ENCODE data around the gene SLC26A11.
"Not testable (repeated sequence)": the region's sequence is repeated elsewhere in the genome, so short reads cannot be mapped to it uniquely, and the experiment has no call there.

Gene SLC26A11

GRCh38 chr17:80219013-80219762, 1.0 kb upstream of the SLC26A11 start:
- DNase-seq: peak; percentile 25

- no peak for DNase-seq
Observed at GRCh38 chr17:80219763-80220053, 519 bp upstream of the SLC26A11 start.

- DNase-seq: no peak
Observed at GRCh38 chr17:80220736-80221215, 549 bp downstream of the SLC26A11 start.

DNA sequence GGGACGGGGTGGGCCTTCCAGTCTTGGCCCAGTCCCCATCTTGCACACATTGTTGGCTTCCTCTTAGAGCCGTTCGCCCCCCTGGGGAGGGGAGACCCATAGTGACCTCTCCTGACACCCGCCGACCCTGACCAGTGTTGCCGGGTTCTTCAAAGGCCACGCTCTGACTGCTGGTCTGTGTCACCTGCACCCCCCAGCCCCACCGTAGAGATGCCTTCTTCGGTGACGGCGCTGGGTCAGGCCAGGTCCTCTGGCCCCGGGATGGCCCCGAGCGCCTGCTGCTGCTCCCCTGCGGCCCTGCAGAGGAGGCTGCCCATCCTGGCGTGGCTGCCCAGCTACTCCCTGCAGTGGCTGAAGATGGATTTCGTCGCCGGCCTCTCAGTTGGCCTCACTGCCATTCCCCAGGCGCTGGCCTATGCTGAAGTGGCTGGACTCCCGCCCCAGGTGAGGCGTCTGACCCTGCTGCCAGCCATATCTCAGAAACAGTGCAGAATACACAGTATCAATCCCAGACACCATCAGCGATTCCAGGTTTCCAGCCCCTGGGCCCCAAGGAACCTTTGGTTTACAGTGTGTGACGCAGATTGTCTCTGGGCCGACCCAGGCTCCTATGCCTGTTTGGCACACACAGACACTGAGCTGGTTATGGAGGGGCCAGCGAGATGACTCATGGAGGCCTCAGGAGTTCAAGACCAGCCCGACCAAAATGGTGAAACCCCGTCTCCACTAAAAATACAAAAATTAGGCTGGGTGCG, 1.3 kb downstream of the SLC26A11 start:
- DNase-seq: no peak

DNA sequence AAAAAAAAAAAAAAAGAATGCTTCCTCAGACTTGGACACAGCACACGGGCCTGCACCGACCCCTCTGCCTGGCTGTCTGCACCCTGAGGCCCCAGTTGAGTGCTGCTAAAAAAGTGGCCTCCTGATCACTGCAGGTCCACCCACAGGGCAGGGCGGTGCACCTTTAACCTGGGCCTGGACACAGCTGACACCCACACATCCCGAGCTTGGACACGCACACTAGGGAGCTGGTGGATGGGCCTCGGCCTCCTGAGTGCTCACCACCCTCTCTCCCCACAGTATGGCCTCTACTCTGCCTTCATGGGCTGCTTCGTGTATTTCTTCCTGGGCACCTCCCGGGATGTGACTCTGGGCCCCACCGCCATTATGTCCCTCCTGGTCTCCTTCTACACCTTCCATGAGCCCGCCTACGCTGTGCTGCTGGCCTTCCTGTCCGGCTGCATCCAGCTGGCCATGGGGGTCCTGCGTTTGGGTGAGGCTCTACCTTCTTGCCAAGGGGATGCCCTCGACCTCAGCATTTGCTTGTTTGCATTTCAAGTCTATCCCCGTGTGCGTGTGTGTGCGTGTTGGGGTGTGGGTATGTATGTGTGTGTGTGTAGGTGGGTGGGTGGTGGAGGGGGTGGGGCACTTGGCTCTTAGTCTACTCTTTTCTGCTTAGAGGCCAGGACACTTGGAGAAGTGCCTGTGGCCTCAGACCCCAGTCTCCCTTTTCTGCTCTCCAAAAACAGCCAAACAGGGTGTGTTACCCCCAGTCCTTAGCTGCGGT, 2.3 kb downstream of the SLC26A11 start:
- no peak for DNase-seq

- DNase-seq: no peak
Observed at GRCh38 chr17:80223142-80223815, 3.1 kb downstream of the SLC26A11 start.

GRCh38 chr17:80223838-80224497, 3.7 kb downstream of the SLC26A11 start:
- no peak for DNase-seq

GRCh38 chr17:80224683-80225082, 4.5 kb downstream of the SLC26A11 start:
- no peak for DNase-seq

- no peak for DNase-seq
Observed at GRCh38 chr17:80225230-80225629, 5.0 kb downstream of the SLC26A11 start.

DNA sequence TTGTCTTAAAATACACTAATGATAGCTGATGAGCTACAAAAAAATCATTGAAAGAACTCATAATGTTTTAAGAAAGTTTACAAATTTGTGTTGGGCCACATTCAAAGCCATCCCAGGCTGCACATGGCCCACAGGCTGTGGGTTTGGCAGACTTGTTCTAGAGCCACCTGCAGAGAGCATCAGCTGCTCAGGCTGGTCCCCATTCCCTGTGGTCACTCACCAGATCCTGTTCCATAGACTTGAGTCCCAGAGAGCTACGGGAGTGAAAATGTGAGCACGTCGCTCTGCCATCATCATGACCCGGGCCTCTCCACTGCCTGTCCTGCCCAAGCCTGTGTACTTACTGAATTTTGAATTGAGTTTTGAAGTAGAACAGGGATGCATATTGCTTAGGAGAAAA, 6.9 kb downstream of the SLC26A11 start:
- no peak for DNase-seq

GRCh38 chr17:80227666-80228065, 7.4 kb downstream of the SLC26A11 start:
- DNase-seq: no peak

DNA sequence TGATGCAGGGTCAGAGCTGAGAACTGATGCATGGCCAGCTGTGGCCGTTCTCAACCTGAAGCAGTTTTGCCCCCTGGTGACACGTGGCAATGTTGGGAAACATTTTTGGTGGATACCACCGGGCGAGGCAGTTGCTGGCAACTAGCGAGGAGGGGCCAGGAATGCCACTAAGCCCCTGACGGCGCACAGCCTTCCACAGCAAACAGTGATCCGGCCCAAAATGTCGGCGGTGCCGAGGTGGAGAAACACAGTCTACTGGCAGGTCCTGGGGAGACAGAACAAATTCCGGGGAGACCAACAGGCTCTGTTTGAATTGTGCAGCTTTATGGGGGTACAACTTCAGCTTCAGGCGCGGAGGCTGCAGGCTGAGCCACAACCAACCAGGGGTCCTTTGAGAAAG, 8.2 kb downstream of the SLC26A11 start:
- no peak for DNase-seq

DNA sequence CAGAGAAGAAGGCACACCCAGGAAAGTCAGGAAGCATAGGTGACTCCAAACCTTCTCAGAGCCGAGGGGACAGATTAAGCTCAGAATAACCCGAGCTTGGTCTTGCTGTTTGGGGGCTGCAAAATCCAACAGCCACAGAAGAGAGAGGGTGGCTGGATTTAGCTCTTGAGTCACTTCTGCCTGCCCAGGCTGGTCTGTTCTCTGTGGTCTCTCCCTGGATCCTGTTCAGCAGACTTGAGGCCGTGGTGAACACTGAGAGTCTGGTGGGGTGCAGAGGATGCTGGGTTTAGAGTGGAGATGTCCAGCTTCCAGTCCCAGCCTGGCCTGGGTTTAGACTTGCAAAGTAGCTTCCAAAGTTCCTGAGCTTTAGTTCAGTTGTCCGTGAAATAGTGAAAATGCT, 8.8 kb downstream of the SLC26A11 start:
- no peak for DNase-seq

DNA sequence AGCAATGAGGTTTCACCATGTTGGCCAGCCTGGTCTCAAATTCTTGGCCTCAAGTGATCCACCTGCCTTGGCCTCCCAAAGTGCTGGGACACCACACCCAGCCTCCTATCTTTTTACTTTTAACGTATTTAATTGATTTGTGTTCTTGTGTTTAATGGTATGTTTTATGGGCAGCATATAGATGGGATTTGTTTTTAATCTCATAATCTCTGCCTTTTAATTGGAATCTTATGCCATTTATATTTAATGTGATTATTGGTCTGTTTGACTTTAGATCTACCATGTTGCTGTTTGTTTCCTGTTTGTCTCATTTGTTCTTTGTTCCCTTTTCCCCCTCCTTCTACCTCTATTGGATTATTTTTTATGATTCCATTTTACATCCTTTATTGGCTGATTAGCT, 12.2 kb downstream of the SLC26A11 start:
- no peak for DNase-seq

DNA sequence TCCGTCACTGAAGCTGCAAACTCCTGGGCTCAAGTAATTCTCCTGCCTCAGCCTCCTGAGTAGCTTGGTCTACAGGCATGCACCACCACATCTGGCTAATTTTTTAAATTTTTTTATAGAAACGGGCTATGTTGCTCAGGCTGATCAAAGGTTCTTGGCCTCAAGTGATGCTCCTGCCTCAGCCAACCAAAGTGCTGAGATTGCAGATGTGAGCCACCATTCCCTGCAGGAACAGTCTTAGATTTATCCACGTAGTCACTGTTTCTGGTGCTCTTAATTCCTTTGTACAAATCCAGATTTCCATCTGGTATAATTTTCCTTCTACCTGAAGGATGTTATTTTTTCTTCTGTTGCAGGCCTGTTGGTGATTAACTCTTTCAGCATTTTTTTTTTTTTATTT, 13.0 kb downstream of the SLC26A11 start:
- no peak for DNase-seq

DNA sequence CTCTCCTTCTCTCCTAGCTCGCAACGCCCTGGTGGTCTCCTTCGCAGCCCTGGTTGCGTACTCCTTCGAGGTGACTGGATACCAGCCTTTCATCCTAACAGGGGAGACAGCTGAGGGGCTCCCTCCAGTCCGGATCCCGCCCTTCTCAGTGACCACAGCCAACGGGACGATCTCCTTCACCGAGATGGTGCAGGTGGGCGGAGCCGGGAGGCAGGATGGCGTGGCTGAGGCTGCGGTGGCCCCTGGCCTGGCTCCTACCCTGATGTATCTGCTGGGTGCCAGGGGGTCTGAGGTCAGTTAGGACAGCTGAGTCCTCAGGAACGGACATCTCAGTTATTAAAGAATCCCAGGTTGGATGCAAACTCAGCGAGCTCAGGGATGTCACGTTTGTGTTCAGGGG, 16.7 kb downstream of the SLC26A11 start:
- no peak for DNase-seq

DNA sequence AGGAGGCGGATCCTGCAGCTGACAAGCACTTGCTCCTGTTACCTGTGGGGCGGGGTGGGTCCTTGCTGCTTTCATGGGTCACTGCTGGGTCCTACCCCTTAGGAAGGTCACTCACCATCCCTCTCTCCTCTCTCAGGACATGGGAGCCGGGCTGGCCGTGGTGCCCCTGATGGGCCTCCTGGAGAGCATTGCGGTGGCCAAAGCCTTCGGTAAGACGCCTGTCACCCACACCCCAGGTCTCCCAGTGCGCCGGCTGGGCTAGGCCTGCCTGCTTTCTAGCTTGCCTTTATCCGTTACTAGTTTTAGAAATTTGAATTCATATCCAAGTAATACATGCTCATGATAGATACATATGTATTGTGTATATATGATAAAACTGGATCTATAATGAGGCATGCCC, 17.2 kb downstream of the SLC26A11 start:
- no peak for DNase-seq

DNA sequence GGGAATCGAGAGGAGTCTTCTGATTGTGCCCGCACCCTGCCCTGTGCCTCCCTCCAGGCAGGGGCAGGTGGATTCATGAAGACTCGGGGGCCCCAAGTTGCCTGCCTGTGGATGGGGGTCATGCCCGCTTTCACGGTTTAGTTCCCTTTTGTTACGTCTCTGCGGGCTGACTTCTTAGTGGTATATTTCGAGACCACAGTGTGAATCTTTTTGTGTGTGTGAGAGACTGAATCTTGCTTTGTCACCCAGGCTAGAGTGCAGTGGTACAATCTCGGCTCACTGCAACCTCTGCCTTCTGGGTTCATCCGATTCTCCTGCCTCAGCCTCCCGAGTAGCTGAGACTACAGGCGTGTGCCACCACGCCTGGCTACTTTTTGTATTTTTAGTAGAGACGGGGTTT, 22.3 kb downstream of the SLC26A11 start:
- DNase-seq: no peak

- DNase-seq: no peak
Observed at GRCh38 chr17:80243526-80244433, 23.6 kb downstream of the SLC26A11 start.

GRCh38 chr17:80244448-80244847, 24.2 kb downstream of the SLC26A11 start:
- DNase-seq: not testable (repeated sequence)

DNA sequence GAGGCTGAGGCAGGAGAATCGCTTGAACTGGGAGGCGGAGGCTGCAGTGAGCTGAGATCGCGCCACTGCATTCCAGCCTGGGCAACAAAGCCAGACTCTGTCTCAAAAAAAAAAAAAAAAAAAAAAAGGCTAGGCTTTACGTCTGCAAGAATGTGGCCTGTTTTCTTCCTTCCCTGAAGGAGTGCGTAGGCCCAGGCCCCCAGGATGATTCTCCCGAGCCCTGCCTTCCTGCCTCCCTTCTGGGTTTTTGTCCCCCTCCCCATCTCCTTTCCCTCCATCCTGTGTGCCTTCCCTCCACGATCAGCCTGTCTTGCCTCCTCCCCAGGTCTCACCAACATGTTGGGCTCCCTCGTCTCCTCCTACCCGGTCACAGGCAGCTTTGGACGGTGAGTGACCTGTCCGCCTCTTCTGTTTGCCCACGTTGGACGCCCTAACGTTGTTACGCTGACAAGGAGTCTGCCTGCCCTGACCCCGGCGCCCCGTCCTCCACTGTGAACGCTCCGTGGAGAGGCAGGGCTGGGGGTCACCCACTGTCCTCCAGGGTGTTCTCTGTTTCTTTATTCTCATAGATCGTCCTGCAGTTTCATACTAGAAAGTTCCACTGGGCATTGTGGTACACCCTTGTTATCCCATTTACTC, 24.8 kb downstream of the SLC26A11 start:
- no peak for DNase-seq
